HepG2 (cell line): ENCODE measurements around the gene KCNJ14. TPM values are rescaled to one million over a fixed set of nuclear protein-coding genes. Genes with fewer than 3 reads are reported as not detected.

ENCODE experiments used
- AHR ChIP-seq: IDR thresholded peaks from 2 replicates; pipeline ENCODE4 v1.6.1; 2018; ENCODE audit warnings: missing genetic modification reagents, missing compliant biosample characterization
- CBX5 ChIP-seq: sonication (generic); formaldehyde crosslinking; IDR thresholded peaks from 2 replicates; pipeline ENCODE4 v1.4.0; 2020; ENCODE audit warnings: missing genetic modification reagents, borderline replicate concordance
- EEA1 ChIP-seq: sonication (generic); formaldehyde crosslinking; IDR thresholded peaks from 2 replicates; pipeline ENCODE4 v1.5.1; 2020; ENCODE audit warnings: mild to moderate bottlenecking, missing genetic modification reagents, borderline replicate concordance
- ETV5 ChIP-seq: IDR thresholded peaks from 2 replicates; pipeline ENCODE4 v1.6.1; 2018; ENCODE audit warnings: missing biosample characterization, missing genetic modification reagents, inconsistent platforms, borderline replicate concordance
- GATAD1 ChIP-seq: IDR thresholded peaks from 2 replicates; pipeline ENCODE4 v1.6.1; 2016; ENCODE audit warnings: missing genetic modification reagents, missing compliant biosample characterization
- HMGA1 ChIP-seq: sonication (generic); formaldehyde crosslinking; conservative IDR thresholded peaks from 2 replicates; pipeline ENCODE4 v1.4.0; 2020; ENCODE audit warnings: missing genetic modification reagents
- HNF4A ChIP-seq: sonication (generic); formaldehyde crosslinking; IDR thresholded peaks from 2 replicates; pipeline ENCODE4 v1.4.0; 2020; ENCODE audit warnings: missing genetic modification reagents
- MEIS2 ChIP-seq: sonication (generic); formaldehyde crosslinking; IDR thresholded peaks from 2 replicates; pipeline ENCODE4 v1.9.0; 2021; ENCODE audit warnings: mild to moderate bottlenecking, missing genetic modification reagents
- NFE2L2 ChIP-seq: fragments of 150-350 bp; IDR thresholded peaks from 2 replicates; pipeline ENCODE4 v1.6.1; 2014; ENCODE audit warnings: low read length
- POLR2G ChIP-seq: fragments of 200-400 bp; formaldehyde crosslinking; IDR thresholded peaks from 2 replicates; pipeline ENCODE4 v1.6.1; 2018; ENCODE audit warnings: mild to moderate bottlenecking, low read depth, low read length, moderate library complexity
- RBAK ChIP-seq: sonication (generic); formaldehyde crosslinking; IDR thresholded peaks from 2 replicates; pipeline ENCODE4 v1.5.1; 2020; ENCODE audit warnings: mild to moderate bottlenecking, missing genetic modification reagents
- RFX5 ChIP-seq: IDR thresholded peaks from 2 replicates; pipeline ENCODE4 v1.6.1; 2011; ENCODE audit warnings: low read depth, low read length, improper control_type of control experiment
- ZIK1 ChIP-seq: sonication (generic); formaldehyde crosslinking; IDR thresholded peaks from 2 replicates; pipeline ENCODE4 v1.5.0; 2020; ENCODE audit warnings: mild to moderate bottlenecking, low read depth, missing genetic modification reagents, borderline replicate concordance
- ZKSCAN1 ChIP-seq: fragments of 150-350 bp; IDR thresholded peaks from 2 replicates; pipeline ENCODE4 v1.6.1; 2014; ENCODE audit warnings: low read length
- ZNF101 ChIP-seq: sonication (generic); formaldehyde crosslinking; IDR thresholded peaks from 2 replicates; pipeline ENCODE4 v1.4.0; 2020; ENCODE audit warnings: mild to moderate bottlenecking, low read depth, missing genetic modification reagents, borderline replicate concordance
- ZNF138 ChIP-seq: sonication (generic); formaldehyde crosslinking; IDR thresholded peaks from 2 replicates; pipeline ENCODE4 v1.5.0; 2020; ENCODE audit warnings: mild to moderate bottlenecking, low read depth, missing genetic modification reagents
- ZNF33A ChIP-seq: sonication (generic); formaldehyde crosslinking; IDR thresholded peaks from 2 replicates; pipeline ENCODE4 v1.5.1; 2020; ENCODE audit warnings: missing genetic modification reagents, mild to moderate bottlenecking, moderate library complexity, borderline replicate concordance
- ZNF564 ChIP-seq: sonication (generic); formaldehyde crosslinking; IDR thresholded peaks from 2 replicates; pipeline ENCODE4 v1.8.1; 2023; ENCODE audit warnings: mild to moderate bottlenecking, missing genetic modification reagents
- ZNF570 ChIP-seq: sonication (generic); formaldehyde crosslinking; IDR thresholded peaks from 2 replicates; pipeline ENCODE4 v1.4.0; 2020; ENCODE audit warnings: mild to moderate bottlenecking, missing genetic modification reagents, borderline replicate concordance
- ZNF776 ChIP-seq: sonication (generic); formaldehyde crosslinking; IDR thresholded peaks from 2 replicates; pipeline ENCODE4 v1.4.0; 2020; ENCODE audit warnings: mild to moderate bottlenecking, missing genetic modification reagents
- ZSCAN22 ChIP-seq: sonication (generic); formaldehyde crosslinking; IDR thresholded peaks from 2 replicates; pipeline ENCODE4 v1.4.0; 2020; ENCODE audit warnings: mild to moderate bottlenecking, missing genetic modification reagents
- polyA plus RNA-seq, 8 experiments: library from polyadenylated mRNA; depleted of rRNA in 3 of 8; stranded (reverse) in 7 of 8; unstranded in 1 of 8; fragments of >200 nt; fragmentation: Illumina TruSeq in 4 of 8; extraction: Trizol in 4 of 8; gene quantifications; 2 replicates each; pipeline versions ENCODE4 v1.2.1 to v1.2.3, GENCODE V29; 2011 to 2016; ENCODE audit warnings: low read depth in 4 of 8, missing spikeins in 1 of 8, mixed read lengths in 1 of 8; ENCODE audit not compliant: insufficient read depth in 1 of 8
- total RNA-seq, 5 experiments: library from RNA; depleted of rRNA; stranded (reverse); fragments of >200 nt; fragmentation: Illumina TruSeq; extraction: Trizol; gene quantifications; 2 replicates each; pipeline ENCODE4 v1.2.3, GENCODE V29; 2016; ENCODE audit warnings: low read depth in 1 of 5
- TF ChIP-seq, protein P1 (sequence below): fragments of 450-650 bp; IDR thresholded peaks from 2 replicates; pipeline ENCODE4 v1.6.1; 2017; ENCODE audit warnings: mild to moderate bottlenecking
- TF ChIP-seq, protein P2 (sequence below): sonication (generic); formaldehyde crosslinking; IDR thresholded peaks from 2 replicates; pipeline ENCODE4 v1.4.0; 2020; ENCODE audit warnings: missing genetic modification reagents, borderline replicate concordance
- TF ChIP-seq, protein P3 (sequence below): sonication (generic); formaldehyde crosslinking; conservative IDR thresholded peaks from 2 replicates; pipeline ENCODE4 v1.4.0; 2020; ENCODE audit warnings: missing genetic modification reagents

KCNJ14 gene
- total and polyA plus RNA-seq, 2 of the 13 experiments (the other 11 are each of a cell fraction or from before 2014, with no cell fraction given) = 0.20 to 0.51 TPM

DNA sequence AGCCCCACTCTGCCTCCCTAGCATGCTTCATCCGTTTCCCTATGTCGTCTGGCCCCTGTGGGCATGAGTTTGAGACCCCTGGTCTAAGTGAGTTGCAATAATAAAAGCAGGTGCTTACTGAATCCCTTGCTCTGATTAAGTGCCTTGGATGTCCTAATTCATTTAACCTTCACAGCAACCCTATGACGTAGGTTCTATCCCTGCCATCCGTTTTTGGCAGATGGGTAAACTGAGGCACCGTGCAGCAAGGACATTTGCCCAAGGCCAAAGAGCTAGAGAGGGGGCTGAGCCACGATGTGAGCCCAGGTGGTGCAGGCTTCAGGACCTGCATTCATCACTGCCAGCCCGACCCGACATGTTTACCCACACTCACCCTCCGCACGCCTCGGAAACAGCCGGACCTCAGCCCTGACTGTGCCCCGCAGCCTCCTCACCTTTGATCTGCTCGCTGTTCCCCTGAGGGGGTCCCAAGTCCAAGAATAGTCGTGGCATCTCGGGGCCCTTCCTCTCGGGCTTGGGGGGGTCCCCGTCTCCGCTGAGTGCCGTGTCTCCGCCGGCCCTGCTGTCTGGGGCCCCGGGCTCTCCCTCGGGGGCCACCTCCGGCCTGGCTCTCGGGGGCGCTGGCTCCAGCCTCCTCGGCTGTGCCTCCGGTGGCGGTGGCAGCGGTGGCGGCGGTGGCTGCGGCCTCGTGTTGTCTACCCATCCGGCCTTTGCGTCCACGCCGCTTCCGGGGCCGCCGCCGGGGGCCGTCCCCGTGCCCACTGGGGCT lies 41.8 kb downstream of the KCNJ14 start (continued):
- TF ChIP-seq HMGA1 (CRISPR knock-in tag) = no peak
- peak; percentile 66; the same call in 1 of the 2 replicates for TF ChIP-seq MEIS2 (CRISPR knock-in tag)
- no peak for TF ChIP-seq ZSCAN22 (CRISPR knock-in tag)
- TF ChIP-seq ZNF33A (CRISPR knock-in tag) = no peak
- no peak for TF ChIP-seq CBX5 (CRISPR knock-in tag)
- TF ChIP-seq ZIK1 (CRISPR knock-in tag) = no peak
- TF ChIP-seq, protein P1, sequence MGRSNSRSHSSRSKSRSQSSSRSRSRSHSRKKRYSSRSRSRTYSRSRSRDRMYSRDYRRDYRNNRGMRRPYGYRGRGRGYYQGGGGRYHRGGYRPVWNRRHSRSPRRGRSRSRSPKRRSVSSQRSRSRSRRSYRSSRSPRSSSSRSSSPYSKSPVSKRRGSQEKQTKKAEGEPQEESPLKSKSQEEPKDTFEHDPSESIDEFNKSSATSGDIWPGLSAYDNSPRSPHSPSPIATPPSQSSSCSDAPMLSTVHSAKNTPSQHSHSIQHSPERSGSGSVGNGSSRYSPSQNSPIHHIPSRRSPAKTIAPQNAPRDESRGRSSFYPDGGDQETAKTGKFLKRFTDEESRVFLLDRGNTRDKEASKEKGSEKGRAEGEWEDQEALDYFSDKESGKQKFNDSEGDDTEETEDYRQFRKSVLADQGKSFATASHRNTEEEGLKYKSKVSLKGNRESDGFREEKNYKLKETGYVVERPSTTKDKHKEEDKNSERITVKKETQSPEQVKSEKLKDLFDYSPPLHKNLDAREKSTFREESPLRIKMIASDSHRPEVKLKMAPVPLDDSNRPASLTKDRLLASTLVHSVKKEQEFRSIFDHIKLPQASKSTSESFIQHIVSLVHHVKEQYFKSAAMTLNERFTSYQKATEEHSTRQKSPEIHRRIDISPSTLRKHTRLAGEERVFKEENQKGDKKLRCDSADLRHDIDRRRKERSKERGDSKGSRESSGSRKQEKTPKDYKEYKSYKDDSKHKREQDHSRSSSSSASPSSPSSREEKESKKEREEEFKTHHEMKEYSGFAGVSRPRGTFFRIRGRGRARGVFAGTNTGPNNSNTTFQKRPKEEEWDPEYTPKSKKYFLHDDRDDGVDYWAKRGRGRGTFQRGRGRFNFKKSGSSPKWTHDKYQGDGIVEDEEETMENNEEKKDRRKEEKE = no peak
- no peak for TF ChIP-seq ZNF570 (CRISPR knock-in tag)
- TF ChIP-seq NFE2L2 = no peak
- TF ChIP-seq ZNF564 (CRISPR knock-in tag) = no peak
- TF ChIP-seq, protein P2, sequence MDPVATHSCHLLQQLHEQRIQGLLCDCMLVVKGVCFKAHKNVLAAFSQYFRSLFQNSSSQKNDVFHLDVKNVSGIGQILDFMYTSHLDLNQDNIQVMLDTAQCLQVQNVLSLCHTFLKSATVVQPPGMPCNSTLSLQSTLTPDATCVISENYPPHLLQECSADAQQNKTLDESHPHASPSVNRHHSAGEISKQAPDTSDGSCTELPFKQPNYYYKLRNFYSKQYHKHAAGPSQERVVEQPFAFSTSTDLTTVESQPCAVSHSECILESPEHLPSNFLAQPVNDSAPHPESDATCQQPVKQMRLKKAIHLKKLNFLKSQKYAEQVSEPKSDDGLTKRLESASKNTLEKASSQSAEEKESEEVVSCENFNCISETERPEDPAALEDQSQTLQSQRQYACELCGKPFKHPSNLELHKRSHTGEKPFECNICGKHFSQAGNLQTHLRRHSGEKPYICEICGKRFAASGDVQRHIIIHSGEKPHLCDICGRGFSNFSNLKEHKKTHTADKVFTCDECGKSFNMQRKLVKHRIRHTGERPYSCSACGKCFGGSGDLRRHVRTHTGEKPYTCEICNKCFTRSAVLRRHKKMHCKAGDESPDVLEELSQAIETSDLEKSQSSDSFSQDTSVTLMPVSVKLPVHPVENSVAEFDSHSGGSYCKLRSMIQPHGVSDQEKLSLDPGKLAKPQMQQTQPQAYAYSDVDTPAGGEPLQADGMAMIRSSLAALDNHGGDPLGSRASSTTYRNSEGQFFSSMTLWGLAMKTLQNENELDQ = no peak
- no peak for TF ChIP-seq RFX5
- 0 out of 2 replicates have a peak, but pooled peaks have one; percentile 28 for TF ChIP-seq EEA1
- TF ChIP-seq ZNF776 = no peak
- no peak for TF ChIP-seq ZNF101 (CRISPR knock-in tag)
- no peak for TF ChIP-seq ZKSCAN1
- TF ChIP-seq, protein P3, sequence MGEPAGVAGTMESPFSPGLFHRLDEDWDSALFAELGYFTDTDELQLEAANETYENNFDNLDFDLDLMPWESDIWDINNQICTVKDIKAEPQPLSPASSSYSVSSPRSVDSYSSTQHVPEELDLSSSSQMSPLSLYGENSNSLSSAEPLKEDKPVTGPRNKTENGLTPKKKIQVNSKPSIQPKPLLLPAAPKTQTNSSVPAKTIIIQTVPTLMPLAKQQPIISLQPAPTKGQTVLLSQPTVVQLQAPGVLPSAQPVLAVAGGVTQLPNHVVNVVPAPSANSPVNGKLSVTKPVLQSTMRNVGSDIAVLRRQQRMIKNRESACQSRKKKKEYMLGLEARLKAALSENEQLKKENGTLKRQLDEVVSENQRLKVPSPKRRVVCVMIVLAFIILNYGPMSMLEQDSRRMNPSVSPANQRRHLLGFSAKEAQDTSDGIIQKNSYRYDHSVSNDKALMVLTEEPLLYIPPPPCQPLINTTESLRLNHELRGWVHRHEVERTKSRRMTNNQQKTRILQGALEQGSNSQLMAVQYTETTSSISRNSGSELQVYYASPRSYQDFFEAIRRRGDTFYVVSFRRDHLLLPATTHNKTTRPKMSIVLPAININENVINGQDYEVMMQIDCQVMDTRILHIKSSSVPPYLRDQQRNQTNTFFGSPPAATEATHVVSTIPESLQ (CRISPR knock-in tag) = no peak
- no peak for TF ChIP-seq ZNF138 (CRISPR knock-in tag)
- no peak for TF ChIP-seq POLR2G
- TF ChIP-seq AHR (CRISPR knock-in tag) = no peak
- no peak for TF ChIP-seq RBAK (CRISPR knock-in tag)
- peak; percentile 71 for TF ChIP-seq HNF4A
- TF ChIP-seq ETV5 = peak; percentile 4; the same call in 1 of the 2 replicates
- no peak for TF ChIP-seq GATAD1 (CRISPR knock-in tag)
